Measurements from ENCODE around the gene NBEA. TPM values are rescaled to one million over a fixed set of nuclear protein-coding genes. Genes with fewer than 3 reads are reported as not detected.

The NBEA gene
- total and polyA plus RNA-seq, 8 donors, result 5.9 to 14.1 (median 11.3) TPM

DNA sequence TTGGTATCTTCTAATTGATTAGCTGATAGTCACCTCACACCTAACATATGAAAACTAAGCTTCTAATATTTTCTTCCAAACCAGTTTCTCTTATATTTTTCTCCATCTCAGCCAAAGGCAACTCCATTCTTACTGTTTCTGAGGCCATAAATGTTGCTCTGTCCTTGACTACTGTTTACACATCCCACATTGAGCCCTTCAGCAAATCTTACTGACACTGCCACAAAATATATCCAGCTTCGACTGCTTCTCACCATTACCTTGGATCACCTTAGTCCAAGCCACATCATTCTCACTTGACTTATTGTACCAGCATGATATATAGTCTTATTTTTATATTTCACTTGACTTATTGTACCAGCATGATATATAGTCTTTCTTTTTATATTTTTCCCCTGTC, 412.8 kb downstream of the NBEA start:
- no peak for ATAC-seq
- DNase-seq, result no peak
- no peak overlapping the region for H3K27ac ChIP-seq

DNA sequence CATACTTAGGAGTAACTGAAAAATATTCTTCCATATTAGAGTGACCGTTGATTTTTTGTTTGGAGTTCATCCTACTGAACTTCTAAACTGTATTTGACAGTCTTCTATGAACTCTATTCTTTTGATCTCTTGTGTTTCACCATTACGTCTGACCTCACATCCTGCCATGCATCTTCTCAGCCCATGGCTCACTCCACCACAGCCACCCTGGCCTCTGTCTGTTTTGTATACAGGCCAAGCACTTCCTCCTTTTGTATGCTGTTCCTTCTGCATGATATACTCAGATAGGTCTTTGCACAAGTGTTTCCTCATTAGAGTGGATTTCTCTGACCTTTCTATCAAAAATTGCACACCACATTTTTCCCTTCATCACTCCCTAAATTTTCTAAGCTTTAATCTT, 414.5 kb downstream of the NBEA start:
- H3K27me3 ChIP-seq, result no peaks in the 10 kb centered on the region
- H3K4me1 ChIP-seq, result no peaks in the 10 kb centered on the region
- H3K4me3 ChIP-seq, result no peak overlapping the region
- H3K36me3 ChIP-seq, result no peaks in the 10 kb centered on the region
- no peaks in the 10 kb centered on the region for H3K9me3 ChIP-seq
- DNase-seq (peak in 1 of 4 donors; percentile 1), ATAC-seq (no peak)
- H3K27ac ChIP-seq, result no peak overlapping the region
- intact Hi-C loops (cut with DNase I), result no loop called here
- TF ChIP-seq, protein P1, sequence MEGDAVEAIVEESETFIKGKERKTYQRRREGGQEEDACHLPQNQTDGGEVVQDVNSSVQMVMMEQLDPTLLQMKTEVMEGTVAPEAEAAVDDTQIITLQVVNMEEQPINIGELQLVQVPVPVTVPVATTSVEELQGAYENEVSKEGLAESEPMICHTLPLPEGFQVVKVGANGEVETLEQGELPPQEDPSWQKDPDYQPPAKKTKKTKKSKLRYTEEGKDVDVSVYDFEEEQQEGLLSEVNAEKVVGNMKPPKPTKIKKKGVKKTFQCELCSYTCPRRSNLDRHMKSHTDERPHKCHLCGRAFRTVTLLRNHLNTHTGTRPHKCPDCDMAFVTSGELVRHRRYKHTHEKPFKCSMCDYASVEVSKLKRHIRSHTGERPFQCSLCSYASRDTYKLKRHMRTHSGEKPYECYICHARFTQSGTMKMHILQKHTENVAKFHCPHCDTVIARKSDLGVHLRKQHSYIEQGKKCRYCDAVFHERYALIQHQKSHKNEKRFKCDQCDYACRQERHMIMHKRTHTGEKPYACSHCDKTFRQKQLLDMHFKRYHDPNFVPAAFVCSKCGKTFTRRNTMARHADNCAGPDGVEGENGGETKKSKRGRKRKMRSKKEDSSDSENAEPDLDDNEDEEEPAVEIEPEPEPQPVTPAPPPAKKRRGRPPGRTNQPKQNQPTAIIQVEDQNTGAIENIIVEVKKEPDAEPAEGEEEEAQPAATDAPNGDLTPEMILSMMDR (IDR thresholded peaks at IDR 0.05), result no peak

More for the DNA sequence above, 412.8 kb downstream of the NBEA start:
- TF ChIP-seq, protein P1 (IDR thresholded peaks at IDR 0.05), result no peak
- intact Hi-C loops (cut with DNase I), result no loop called here
- Histone ChIP-seq H3K27me3 (no peaks in the 10 kb centered on the region), H3K4me1 (no peaks in the 10 kb centered on the region), H3K4me3 (no peak overlapping the region), H3K9me3 (no peaks in the 10 kb centered on the region), H3K36me3 (no peaks in the 10 kb centered on the region)

DNA sequence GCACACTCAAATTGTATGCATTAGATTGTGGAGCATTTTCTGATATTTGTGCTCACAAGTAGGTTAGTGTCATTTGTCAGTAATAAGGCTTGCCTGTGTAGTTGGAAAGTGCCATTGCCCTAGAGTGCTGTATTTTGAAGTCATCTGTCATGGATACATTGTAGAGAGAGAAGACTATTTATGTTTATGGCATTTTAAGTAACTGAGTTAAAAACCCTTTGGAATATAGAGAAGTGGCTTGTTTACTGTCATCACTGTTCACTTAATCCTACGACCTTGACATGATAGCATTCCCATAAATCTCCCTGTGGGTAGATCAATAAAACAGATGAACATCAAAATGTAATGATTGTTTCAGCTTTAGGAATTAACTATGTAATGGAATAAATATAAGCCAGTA, 423.8 kb downstream of the NBEA start:
- ATAC-seq (no peak), DNase-seq (no peak)
- Histone ChIP-seq H3K27me3 (no peaks in the 10 kb centered on the region), H3K27ac (no peak overlapping the region), H3K4me1 (no peaks in the 10 kb centered on the region), H3K9me3 (peaks cover 0 to 11% of the 10 kb centered on the region in 2 donors), H3K4me3 (no peak overlapping the region), H3K36me3 (no peaks in the 10 kb centered on the region)
- TF ChIP-seq, protein P1 (IDR thresholded peaks at IDR 0.05), result no peak
- intact Hi-C loops (cut with DNase I), result no loop called here

DNA sequence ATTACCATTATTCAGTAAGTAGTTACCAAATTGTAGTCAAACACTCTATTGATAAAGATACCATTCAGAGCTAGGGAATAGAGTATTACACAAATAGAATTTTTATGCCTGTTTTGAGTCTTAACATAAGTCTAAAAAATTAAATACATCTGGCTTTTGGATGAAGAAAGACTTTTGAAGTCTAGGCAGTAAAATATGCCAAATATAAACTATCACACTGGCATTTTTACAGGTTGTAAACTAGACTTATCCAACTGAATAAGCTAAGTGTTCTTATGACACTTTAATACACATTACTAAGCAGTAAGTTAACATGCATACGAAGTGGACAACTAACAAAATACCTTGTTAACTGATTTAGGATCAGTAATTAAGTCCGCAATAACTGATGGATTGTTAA, 425.5 kb downstream of the NBEA start:
- peaks cover 0 to 25% of the 10 kb centered on the region in 2 donors for H3K9me3 ChIP-seq
- no peaks in the 10 kb centered on the region for H3K36me3 ChIP-seq
- no peaks in the 10 kb centered on the region for H3K27me3 ChIP-seq
- DNase-seq, result no peak
- ATAC-seq, result no peak
- no peak overlapping the region for H3K27ac ChIP-seq
- H3K4me1 ChIP-seq, result no peaks in the 10 kb centered on the region
- no peak overlapping the region for H3K4me3 ChIP-seq
- TF ChIP-seq, protein P1 (IDR thresholded peaks at IDR 0.05), result no peak
- intact Hi-C loops (cut with DNase I), result no loop called here

DNA sequence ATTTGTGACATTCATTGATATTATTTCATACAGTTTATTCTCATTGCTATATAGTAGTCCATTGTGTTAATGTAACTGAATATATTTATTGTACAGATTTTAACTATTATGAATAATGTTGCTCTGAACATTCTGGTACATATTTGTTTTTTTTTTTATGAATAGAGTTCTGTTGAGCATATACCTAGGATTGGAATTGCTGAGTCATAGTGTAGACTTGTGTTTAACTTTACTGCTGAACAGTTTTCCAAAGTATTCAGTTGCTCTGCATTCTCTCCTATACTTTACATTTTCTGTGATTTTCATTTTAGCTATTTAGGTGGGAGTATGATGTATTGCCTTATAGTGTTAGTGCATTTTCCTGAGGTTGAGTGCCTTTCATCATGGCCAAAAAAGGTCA, 436.9 kb downstream of the NBEA start:
- TF ChIP-seq, protein P1 (IDR thresholded peaks at IDR 0.05), result no peak

More for the DNA sequence above, 436.9 kb downstream of the NBEA start:
- H3K27ac ChIP-seq, result no peak overlapping the region
- H3K27me3 ChIP-seq, result no peaks in the 10 kb centered on the region
- ATAC-seq, result no peak
- intact Hi-C loops (cut with DNase I), result no loop called here
- no peaks in the 10 kb centered on the region for H3K36me3 ChIP-seq
- H3K4me1 ChIP-seq, result no peaks in the 10 kb centered on the region
- no peaks in the 10 kb centered on the region for H3K9me3 ChIP-seq
- DNase-seq, result no peak
- no peak overlapping the region for H3K4me3 ChIP-seq
